ENCODE measurements around the gene RTN4R. TPM values are rescaled to one million over a fixed set of nuclear protein-coding genes. Genes with fewer than 3 reads are reported as not detected.
A peak's percentile ranks its signal among the peaks of the same experiment; 100 is the strongest.

RTN4R gene
- total and polyA plus RNA-seq, 11 donors, result 0.53 to 2.6 (median 1.4) TPM

GRCh38 chr22:20256027-20256426, 12.1 kb downstream of the RTN4R start:
- Histone ChIP-seq H3K27me3 (no peaks in the 10 kb centered on the region), H3K4me3 (no peak overlapping the region), H3K4me1 (no peaks in the 10 kb centered on the region), H3K9me3 (no peaks in the 10 kb centered on the region), H3K36me3 (no peaks in the 10 kb centered on the region), H3K27ac (no peak overlapping the region)
- ATAC-seq, result no peak
- DNase-seq, result no peak
- TF ChIP-seq POLR2A (IDR thresholded peaks at IDR 0.05), result no peak
- TF ChIP-seq, protein P1, sequence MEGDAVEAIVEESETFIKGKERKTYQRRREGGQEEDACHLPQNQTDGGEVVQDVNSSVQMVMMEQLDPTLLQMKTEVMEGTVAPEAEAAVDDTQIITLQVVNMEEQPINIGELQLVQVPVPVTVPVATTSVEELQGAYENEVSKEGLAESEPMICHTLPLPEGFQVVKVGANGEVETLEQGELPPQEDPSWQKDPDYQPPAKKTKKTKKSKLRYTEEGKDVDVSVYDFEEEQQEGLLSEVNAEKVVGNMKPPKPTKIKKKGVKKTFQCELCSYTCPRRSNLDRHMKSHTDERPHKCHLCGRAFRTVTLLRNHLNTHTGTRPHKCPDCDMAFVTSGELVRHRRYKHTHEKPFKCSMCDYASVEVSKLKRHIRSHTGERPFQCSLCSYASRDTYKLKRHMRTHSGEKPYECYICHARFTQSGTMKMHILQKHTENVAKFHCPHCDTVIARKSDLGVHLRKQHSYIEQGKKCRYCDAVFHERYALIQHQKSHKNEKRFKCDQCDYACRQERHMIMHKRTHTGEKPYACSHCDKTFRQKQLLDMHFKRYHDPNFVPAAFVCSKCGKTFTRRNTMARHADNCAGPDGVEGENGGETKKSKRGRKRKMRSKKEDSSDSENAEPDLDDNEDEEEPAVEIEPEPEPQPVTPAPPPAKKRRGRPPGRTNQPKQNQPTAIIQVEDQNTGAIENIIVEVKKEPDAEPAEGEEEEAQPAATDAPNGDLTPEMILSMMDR (IDR thresholded peaks at IDR 0.05), result no peak
- WGBS, 4 donors, result 87 to 93% (median 91%) methylated on average over 13 of the region's 13 CpGs
- intact Hi-C loops (cut with DNase I), result no loop called here

DNA sequence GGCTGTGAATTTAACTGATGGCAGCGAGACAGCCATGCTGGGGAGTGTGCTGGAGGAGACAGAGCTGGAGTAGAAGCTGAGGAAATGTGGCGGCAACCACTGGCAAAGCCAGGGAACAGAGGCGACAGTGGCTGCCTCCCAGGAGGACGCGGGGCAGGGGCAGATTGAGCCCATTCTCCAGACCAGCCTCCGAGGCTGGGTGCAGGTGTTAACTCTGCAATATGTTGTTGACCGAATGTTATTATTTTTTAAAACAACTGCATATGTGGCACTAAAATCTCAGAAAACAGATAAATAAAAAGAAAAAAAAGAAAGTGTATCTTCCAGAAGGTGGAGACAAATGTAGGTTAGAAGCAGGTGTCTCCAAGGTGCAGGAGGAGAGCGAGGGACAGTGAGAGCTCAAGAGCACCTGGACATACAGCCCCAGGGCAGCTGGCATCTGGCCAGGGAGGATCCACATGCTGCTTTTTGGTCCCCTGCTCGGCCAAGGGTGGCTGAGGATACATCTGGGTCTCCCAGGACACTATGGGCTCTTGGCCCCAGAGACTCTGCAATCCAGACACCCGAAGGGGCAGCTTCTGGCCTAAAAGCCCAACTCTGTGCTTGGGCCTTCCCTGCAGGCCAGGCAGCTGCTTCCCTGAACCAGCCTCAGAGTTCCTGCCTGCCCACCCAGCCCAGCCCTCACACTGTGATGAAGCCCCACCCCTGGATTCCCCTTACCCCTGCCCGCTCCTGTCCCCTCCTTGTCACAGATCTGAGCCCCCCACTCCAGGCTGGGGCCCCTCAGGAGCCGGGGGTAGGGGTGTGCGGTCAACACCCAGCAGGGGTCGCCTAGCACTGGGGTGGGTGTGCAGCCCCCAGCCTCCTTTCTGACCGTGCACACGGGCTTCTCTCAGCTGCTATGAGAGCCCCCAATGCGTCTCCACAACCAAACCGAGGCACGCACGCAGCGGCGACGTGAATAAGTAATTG, 12.9 kb downstream of the RTN4R start:
- Histone ChIP-seq H3K27ac (no peak overlapping the region), H3K27me3 (no peaks in the 10 kb centered on the region), H3K4me3 (no peak overlapping the region), H3K4me1 (peaks cover 0 to 2% (median under 1%) of the 10 kb centered on the region in 12 donors), H3K36me3 (no peaks in the 10 kb centered on the region), H3K9me3 (no peaks in the 10 kb centered on the region)
- TF ChIP-seq, protein P1 (IDR thresholded peaks at IDR 0.05), result no peak
- TF ChIP-seq POLR2A (IDR thresholded peaks at IDR 0.05), result no peak
- WGBS, 4 donors, result 91 to 96% (median 94%) methylated on average over 23 of the region's 23 CpGs
- ATAC-seq (peak in 1 of 4 donors; percentile 10), DNase-seq (no peak)
- intact Hi-C loops (cut with DNase I), result no loop called here

GRCh38 chr22:20253161-20253560, 15.0 kb downstream of the RTN4R start:
- TF ChIP-seq POLR2A (IDR thresholded peaks at IDR 0.05), result no peak
- TF ChIP-seq, protein P1 (IDR thresholded peaks at IDR 0.05), result no peak
- Histone ChIP-seq H3K27me3 (no peaks in the 10 kb centered on the region), H3K36me3 (no peaks in the 10 kb centered on the region), H3K9me3 (no peaks in the 10 kb centered on the region), H3K4me1 (peaks cover 0 to 21% (median 16%) of the 10 kb centered on the region in 12 donors), H3K27ac (no peak overlapping the region), H3K4me3 (no peak overlapping the region)
- ATAC-seq (no peak), DNase-seq (no peak)
- intact Hi-C loops (cut with DNase I), result no loop called here
- WGBS, 4 donors, result 90 to 95% (median 92%) methylated on average over 7 of the region's 7 CpGs

DNA sequence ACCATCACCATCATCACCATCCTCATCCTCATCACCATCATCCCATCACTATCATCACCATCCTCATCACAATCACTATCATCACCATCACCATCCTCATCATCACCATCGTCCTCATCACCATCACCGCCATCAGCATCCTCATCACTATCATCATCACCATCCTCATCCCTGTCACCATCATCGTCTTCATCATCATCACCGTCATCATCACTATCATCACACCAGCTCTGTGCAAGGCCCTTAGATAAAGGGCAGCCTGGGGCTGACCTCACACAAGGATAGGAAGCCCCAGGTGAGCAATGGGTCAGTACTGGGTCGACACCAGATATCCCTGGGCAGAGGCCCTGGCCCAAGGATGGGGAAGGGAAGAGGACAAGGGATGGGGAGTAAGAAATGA, 16.1 kb downstream of the RTN4R start:
- Histone ChIP-seq H3K4me3 (no peak overlapping the region), H3K36me3 (no peaks in the 10 kb centered on the region), H3K4me1 (peaks cover 0 to 24% (median 16%) of the 10 kb centered on the region in 12 donors), H3K27me3 (no peaks in the 10 kb centered on the region), H3K9me3 (no peaks in the 10 kb centered on the region), H3K27ac (no peak overlapping the region)
- intact Hi-C loops (cut with DNase I), result no loop called here
- WGBS, 4 donors, result 94 to 98% (median 96%) methylated on average over 5 of the region's 5 CpGs
- no peak for ATAC-seq
- DNase-seq, result no peak
- no peak for TF ChIP-seq POLR2A (IDR thresholded peaks at IDR 0.05)
- TF ChIP-seq, protein P1 (IDR thresholded peaks at IDR 0.05), result no peak
